PFSK-1 (cell line): ENCODE measurements around the gene BMI1.

Experiments
- POLR2AphosphoS5 ChIP-seq: IDR thresholded peaks from 2 replicates; pipeline ENCODE4 v1.6.1; 2012; ENCODE audit warnings: low read depth, mild to moderate bottlenecking, control low read depth, low read length, moderate library complexity
- REST ChIP-seq, 2 experiments: IDR thresholded peaks; 2 replicates each; pipeline versions ENCODE4 v1.6.1 to v1.8.0; 2011 to 2012; ENCODE audit warnings: low read depth in 2 of 2, low read length in 2 of 2, control low read depth in 1 of 2, inconsistent platforms in 1 of 2, mild to moderate bottlenecking in 1 of 2, moderate library complexity in 1 of 2; ENCODE audit not compliant: insufficient read depth in 1 of 2
- TAF1 ChIP-seq: IDR thresholded peaks from 2 replicates; pipeline ENCODE4 v1.6.1; 2012; ENCODE audit warnings: low read length, control low read depth, borderline replicate concordance; ENCODE audit not compliant: insufficient read depth

GRCh38 chr10:22344781-22345300, 23.9 kb downstream of the BMI1 start:
- no peak for TF ChIP-seq POLR2AphosphoS5
- TF ChIP-seq TAF1, result no peak
- TF ChIP-seq REST (IDR thresholded peaks at IDR 0.05; ENCODE audit: insufficient read depth in 1 of 2, low read depth in 2 of 2, low read length in 2 of 2), result no peak
